Caco-2 (cell line): ENCODE measurements around the gene SLC25A39. TPM values are rescaled to one million over a fixed set of nuclear protein-coding genes. Genes with fewer than 3 reads are reported as not detected.
A peak's percentile ranks its signal among the peaks of the same experiment; 100 is the strongest.
"Not testable (repeated sequence)": the region's sequence is repeated elsewhere in the genome, so short reads cannot be mapped to it uniquely, and the experiment has no call there.

Experiments
- BruUV-seq: library from RNA; stranded (reverse); fragments of 400-500 nt; replicated peaks from 2 replicates; lab custom pipeline; 2021; lab: Mats Ljungman, UMichigan
- CTCF ChIA-PET: fragments of 300-600 bp; sonication (Branson Sonifier 250); formaldehyde crosslinking; loops from one replicate; lab custom pipeline; 2022; ENCODE audit warnings: antibody characterized with exemption; lab: Charles Lee
- POLR2A ChIA-PET: fragments of 300-600 bp; sonication (Branson Sonifier 250); formaldehyde crosslinking; loops from one replicate; lab custom pipeline; 2022; ENCODE audit warnings: antibody characterized with exemption; lab: Charles Lee
- DNase-seq, 2 experiments: peaks; one replicate each; pipeline versions ENCODE4 v3.0.0 to v3.0.0-alpha.2; 2020 to 2022
- H3K27me3 ChIP-seq: replicated peaks from 2 replicates; pipeline ENCODE4 v1.6.0; 2011; ENCODE audit warnings: low read length; ENCODE audit not compliant: control insufficient read depth, insufficient read depth
- H3K36me3 ChIP-seq: 2 replicates; pipeline ENCODE4 v1.5.1; 2011; ENCODE audit warnings: low read length; ENCODE audit not compliant: control insufficient read depth, insufficient read depth
- H3K4me1 ChIP-seq: fragments of 250-450 bp; sonication (Bioruptor Pico); 2 replicates; pipeline ENCODE4 v1.5.1; 2020; ENCODE audit warnings: mild to moderate bottlenecking
- H3K4me3 ChIP-seq: 2 replicates; pipeline ENCODE4 v1.5.1; 2011; ENCODE audit warnings: low read depth, mild to moderate bottlenecking, control low read depth, low read length
- H3K9me3 ChIP-seq: fragments of 250-450 bp; sonication (Bioruptor Pico); 2 replicates; pipeline ENCODE4 v1.5.1; 2020; ENCODE audit warnings: mild to moderate bottlenecking, moderate library complexity
- H3K27ac Mint-ChIP-seq: one replicate; pipeline ENCODE4 v1.8.0; 2022; ENCODE audit warnings: mixed read lengths; ENCODE audit not compliant: unreplicated experiment
- H3K27me3 Mint-ChIP-seq: one replicate; pipeline ENCODE4 v1.8.0; 2022; ENCODE audit warnings: mixed read lengths; ENCODE audit not compliant: insufficient read depth, unreplicated experiment
- H3K36me3 Mint-ChIP-seq: one replicate; pipeline ENCODE4 v1.8.0; 2022; ENCODE audit warnings: mild to moderate bottlenecking, mixed read lengths; ENCODE audit not compliant: insufficient read depth, unreplicated experiment
- H3K4me1 Mint-ChIP-seq: one replicate; pipeline ENCODE4 v1.8.0; 2022; ENCODE audit warnings: low read depth, mixed read lengths; ENCODE audit not compliant: unreplicated experiment
- H3K4me3 Mint-ChIP-seq: one replicate; pipeline ENCODE4 v1.8.0; 2022; ENCODE audit warnings: mild to moderate bottlenecking, moderate library complexity, mixed read lengths; ENCODE audit not compliant: unreplicated experiment
- H3K9me3 Mint-ChIP-seq: one replicate; pipeline ENCODE4 v1.8.0; 2022; ENCODE audit warnings: mixed read lengths; ENCODE audit not compliant: unreplicated experiment
- intact Hi-C: fragments of 100-400 bp; cut with micrococcal nuclease; formaldehyde crosslinking; loops from one replicate; pipeline ENCODE4 v1.10.0; 2022; ENCODE audit not compliant: unreplicated experiment
- total RNA-seq: library from RNA; stranded (reverse); gene quantifications from 2 replicates; pipeline ENCODE4 v1.2.3, GENCODE V29; 2022
- TF ChIP-seq, protein P1 (sequence below), 2 experiments: fragments of 200-600 bp in 1 of 2; IDR thresholded peaks; 1 replicate in 1 of 2; 2 replicates in 1 of 2; pipeline versions ENCODE4 v1.5.1 to v1.8.0; 2011 to 2022; ENCODE audit warnings: antibody characterized with exemption in 1 of 2, control low read depth in 1 of 2, inconsistent platforms in 1 of 2, low read depth in 1 of 2, low read length in 1 of 2, mild to moderate bottlenecking in 1 of 2, moderate library complexity in 1 of 2; ENCODE audit not compliant: insufficient read depth in 1 of 2, severe bottlenecking in 1 of 2, unreplicated experiment in 1 of 2

Gene SLC25A39
- total RNA-seq, 1 experiment from 2014 or later = 155 TPM

DNA sequence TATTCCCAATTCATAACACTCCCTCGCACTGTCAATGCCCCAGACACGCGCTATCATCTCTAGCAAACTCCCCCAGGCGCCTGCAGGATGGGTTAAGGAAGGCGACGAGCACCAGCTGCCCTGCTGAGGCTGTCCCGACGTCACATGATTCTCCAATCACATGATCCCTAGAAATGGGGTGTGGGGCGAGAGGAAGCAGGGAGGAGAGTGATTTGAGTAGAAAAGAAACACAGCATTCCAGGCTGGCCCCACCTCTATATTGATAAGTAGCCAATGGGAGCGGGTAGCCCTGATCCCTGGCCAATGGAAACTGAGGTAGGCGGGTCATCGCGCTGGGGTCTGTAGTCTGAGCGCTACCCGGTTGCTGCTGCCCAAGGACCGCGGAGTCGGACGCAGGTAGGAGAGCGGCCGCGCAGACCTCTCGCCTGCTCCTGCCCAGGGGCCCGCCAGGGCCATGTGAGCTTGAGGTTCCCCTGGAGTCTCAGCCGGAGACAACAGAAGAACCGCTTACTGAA is 20.4 kb upstream of the SLC25A39 start, which contains the start of gene GRN:
GRN (plus strand) TSS at position 364 of the 515 bp plus-strand sequence. CDS start 3,863 bp downstream, outside the sequence.
- Mint-ChIP-seq H3K36me3 (peaks cover 12% of the 10 kb centered on the region), H3K4me1 (peaks cover 22% of the 10 kb centered on the region), H3K27ac (peak within 1 kb of the TSS; percentile 90), H3K9me3 (no peaks in the 10 kb centered on the region), H3K27me3 (peaks cover 3% of the 10 kb centered on the region), H3K4me3 (peak within 1 kb of the TSS; percentile 90)
- POLR2A ChIA-PET = interaction anchor here (0.6 to 1.5 kb wide), 3 partner anchors 13 to 18 kb away, joined by 3 to 5 read pairs (median 4); no protein-coding TSS in a partner anchor
- TF ChIP-seq, protein P1, sequence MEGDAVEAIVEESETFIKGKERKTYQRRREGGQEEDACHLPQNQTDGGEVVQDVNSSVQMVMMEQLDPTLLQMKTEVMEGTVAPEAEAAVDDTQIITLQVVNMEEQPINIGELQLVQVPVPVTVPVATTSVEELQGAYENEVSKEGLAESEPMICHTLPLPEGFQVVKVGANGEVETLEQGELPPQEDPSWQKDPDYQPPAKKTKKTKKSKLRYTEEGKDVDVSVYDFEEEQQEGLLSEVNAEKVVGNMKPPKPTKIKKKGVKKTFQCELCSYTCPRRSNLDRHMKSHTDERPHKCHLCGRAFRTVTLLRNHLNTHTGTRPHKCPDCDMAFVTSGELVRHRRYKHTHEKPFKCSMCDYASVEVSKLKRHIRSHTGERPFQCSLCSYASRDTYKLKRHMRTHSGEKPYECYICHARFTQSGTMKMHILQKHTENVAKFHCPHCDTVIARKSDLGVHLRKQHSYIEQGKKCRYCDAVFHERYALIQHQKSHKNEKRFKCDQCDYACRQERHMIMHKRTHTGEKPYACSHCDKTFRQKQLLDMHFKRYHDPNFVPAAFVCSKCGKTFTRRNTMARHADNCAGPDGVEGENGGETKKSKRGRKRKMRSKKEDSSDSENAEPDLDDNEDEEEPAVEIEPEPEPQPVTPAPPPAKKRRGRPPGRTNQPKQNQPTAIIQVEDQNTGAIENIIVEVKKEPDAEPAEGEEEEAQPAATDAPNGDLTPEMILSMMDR (IDR thresholded peaks at IDR 0.05; ENCODE audit: insufficient read depth in 1 of 2, low read depth in 1 of 2, low read length in 1 of 2, severe bottlenecking in 1 of 2, unreplicated experiment in 1 of 2) = no peak
- no peaks in the 10 kb centered on the region for H3K9me3 ChIP-seq
- H3K4me1 ChIP-seq = 0 out of 2 replicates have a peak, but pooled peaks cover 6% of the 10 kb centered on the region
- H3K36me3 ChIP-seq = no peaks in the 10 kb centered on the region
- intact Hi-C loops = loop anchor here (1.0 kb wide), 1 partner anchor 14 kb away; no protein-coding TSS in a partner anchor
- peak; percentile 97 to 98 for DNase-seq
- H3K27me3 ChIP-seq = no peaks in the 10 kb centered on the region
- BruUV-seq = no TSS peak
- CTCF ChIA-PET = interaction anchor here (1.0 to 1.9 kb wide), 10 partner anchors 14 to 177 kb away, joined by 3 to 10 read pairs (median 4); partner anchors contain the start of genes FAM171A2 and SLC25A39
- H3K4me3 ChIP-seq = peak within 1 kb of the TSS; percentile 69

DNA sequence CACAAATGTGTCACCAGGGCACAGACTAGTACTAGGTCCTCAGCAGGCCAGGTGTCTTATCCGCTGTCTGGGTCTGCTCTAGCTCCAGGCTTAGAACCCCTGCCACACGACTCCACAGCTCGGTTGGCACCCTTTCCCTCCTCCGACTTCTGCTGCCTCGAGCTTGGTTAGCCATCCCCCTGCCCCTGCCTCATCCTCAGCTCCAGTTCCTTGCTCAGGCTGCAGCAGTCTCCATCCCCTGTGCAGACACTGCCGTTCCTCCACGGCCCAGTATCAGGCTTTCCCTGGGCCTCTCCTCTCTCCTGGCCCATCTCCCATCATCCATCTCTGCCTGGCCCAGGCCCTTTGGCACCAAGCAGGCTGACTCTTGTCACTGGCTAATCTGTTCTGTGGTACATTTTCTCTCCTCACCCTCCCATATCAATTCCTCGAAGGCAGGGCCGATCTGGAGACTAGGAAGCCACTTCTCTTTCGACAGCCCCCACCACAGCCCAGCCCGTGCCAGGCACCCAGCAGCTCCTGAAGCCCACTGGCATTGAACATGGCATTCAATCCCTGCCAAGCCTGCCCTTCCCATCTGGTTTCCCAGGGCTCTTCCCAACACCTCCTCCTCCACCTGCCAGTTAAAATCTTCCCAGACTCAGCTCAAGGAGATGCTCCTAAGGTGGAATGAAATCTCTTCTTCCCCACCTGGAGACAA is 19.0 kb upstream of the SLC25A39 start:
- no peak for DNase-seq
- no peaks in the 10 kb centered on the region for H3K9me3 Mint-ChIP-seq
- Histone ChIP-seq H3K27me3 (no peaks in the 10 kb centered on the region), H3K4me1 (0 out of 2 replicates have a peak, but pooled peaks cover 6% of the 10 kb centered on the region), H3K9me3 (no peaks in the 10 kb centered on the region), H3K4me3 (no peak overlapping the region), H3K36me3 (no peaks in the 10 kb centered on the region)
- no peak overlapping the region for H3K27ac Mint-ChIP-seq
- TF ChIP-seq, protein P1 (IDR thresholded peaks at IDR 0.05; ENCODE audit: insufficient read depth in 1 of 2, low read depth in 1 of 2, low read length in 1 of 2, severe bottlenecking in 1 of 2, unreplicated experiment in 1 of 2) = no peak
- ChIA-PET CTCF (no interaction called here), POLR2A (no interaction called here)
- BruUV-seq = no TSS peak
- no peak overlapping the region for H3K4me3 Mint-ChIP-seq
- intact Hi-C loops = no loop called here
- peaks cover 3% of the 10 kb centered on the region for H3K27me3 Mint-ChIP-seq
- peaks cover 22% of the 10 kb centered on the region for H3K4me1 Mint-ChIP-seq
- H3K36me3 Mint-ChIP-seq = peaks cover 12% of the 10 kb centered on the region

- intact Hi-C loops, H3K4me3 ChIP-seq, BruUV-seq, H3K27me3 Mint-ChIP-seq, DNase-seq, H3K4me1 ChIP-seq, H3K36me3 Mint-ChIP-seq, POLR2A ChIA-PET, H3K9me3 Mint-ChIP-seq, H3K27me3 ChIP-seq, H3K36me3 ChIP-seq, H3K9me3 ChIP-seq, H3K4me3 Mint-ChIP-seq, CTCF ChIA-PET, H3K27ac Mint-ChIP-seq: not testable (repeated sequence)
- peaks cover 13% of the 10 kb centered on the region for H3K4me1 Mint-ChIP-seq
Measured at GRCh38 chr17:44340553-44340952, 15.9 kb upstream of the SLC25A39 start.
